Body of pancreas (tissue), 4 donors: ENCODE measurements around the gene DTNB. TPM values are rescaled to one million over a fixed set of nuclear protein-coding genes. Genes with fewer than 3 reads are reported as not detected.
A peak's percentile ranks its signal among the peaks of the same experiment; 100 is the strongest.

Source experiments
- ATAC-seq: fragments of 150-250 bp; one replicate; pipeline ENCODE4 v1.9.1; 2016
- DNase-seq, 4 donors: peaks; one replicate each; pipeline ENCODE4 v3.0.0-alpha.2; 2019
- H3K27ac ChIP-seq, 4 donors: fragments of 200-600 bp; sonication (generic); 1 replicate in 3 of 4; 2 replicates in 1 of 4; pipeline versions ENCODE4 v1.5.1 to v1.6.1; 2016 to 2019; ENCODE audit warnings: mild to moderate bottlenecking in 1 of 4, mixed read lengths in 1 of 4, moderate library complexity in 1 of 4
- H3K27me3 ChIP-seq, 2 donors: fragments of 200-600 bp; sonication (generic); one replicate each; pipeline ENCODE4 v1.6.0; 2016; ENCODE audit warnings: mild to moderate bottlenecking in 1 of 2
- H3K36me3 ChIP-seq, 2 donors: fragments of 200-600 bp; sonication (generic); replicated peaks in 1 of 2; 2 replicates each; pipeline ENCODE4 v1.5.1; 2016; ENCODE audit warnings: low read depth in 2 of 2; ENCODE audit not compliant: insufficient read depth in 1 of 2
- H3K4me1 ChIP-seq: fragments of 200-600 bp; sonication (generic); one replicate; pipeline ENCODE4 v1.6.0; 2016
- H3K4me3 ChIP-seq, 2 donors: fragments of 200-600 bp; sonication (generic); 1 replicate in 1 of 2; 2 replicates in 1 of 2; pipeline ENCODE4 v1.5.1; 2016 to 2019
- H3K9me3 ChIP-seq, 3 donors: fragments of 200-600 bp; sonication (generic); 1 replicate in 2 of 3; 2 replicates in 1 of 3; pipeline ENCODE4 v1.5.1; 2016
- POLR2A ChIP-seq, 3 donors: fragments of 450-650 bp; IDR thresholded peaks; one replicate each; pipeline ENCODE4 v1.6.1; 2016; ENCODE audit warnings: antibody characterized with exemption in 3 of 3, mild to moderate bottlenecking in 2 of 3
- WGBS, 2 donors: methylation state at CpG; one replicate each; pipeline ENCODE4 v1.1.5; 2017; 5-methylcytosine and 5-hydroxymethylcytosine counted together
- intact Hi-C: fragments of 100-400 bp; cut with DNase I; formaldehyde crosslinking; loops from one replicate; pipeline ENCODE4 v1.15.1; 2023
- total RNA-seq, 2 donors: library from RNA; depleted of rRNA; stranded (reverse); fragments of >200 nt; gene quantifications; one replicate each; pipeline ENCODE4 v1.1.0, GENCODE V29; 2016
- TF ChIP-seq, protein P1 (sequence below), 7 experiments: fragments of 450-650 bp in 4 of 7; fragments of 200-600 bp in 3 of 7; sonication (generic) in 3 of 7; IDR thresholded peaks; one replicate each; pipeline ENCODE4 v1.5.1; 2016 to 2019; ENCODE audit warnings: antibody characterized with exemption in 7 of 7

The DTNB gene
- total RNA-seq, 2 donors from 2014 or later = 17.8 to 22.6 TPM

DNA sequence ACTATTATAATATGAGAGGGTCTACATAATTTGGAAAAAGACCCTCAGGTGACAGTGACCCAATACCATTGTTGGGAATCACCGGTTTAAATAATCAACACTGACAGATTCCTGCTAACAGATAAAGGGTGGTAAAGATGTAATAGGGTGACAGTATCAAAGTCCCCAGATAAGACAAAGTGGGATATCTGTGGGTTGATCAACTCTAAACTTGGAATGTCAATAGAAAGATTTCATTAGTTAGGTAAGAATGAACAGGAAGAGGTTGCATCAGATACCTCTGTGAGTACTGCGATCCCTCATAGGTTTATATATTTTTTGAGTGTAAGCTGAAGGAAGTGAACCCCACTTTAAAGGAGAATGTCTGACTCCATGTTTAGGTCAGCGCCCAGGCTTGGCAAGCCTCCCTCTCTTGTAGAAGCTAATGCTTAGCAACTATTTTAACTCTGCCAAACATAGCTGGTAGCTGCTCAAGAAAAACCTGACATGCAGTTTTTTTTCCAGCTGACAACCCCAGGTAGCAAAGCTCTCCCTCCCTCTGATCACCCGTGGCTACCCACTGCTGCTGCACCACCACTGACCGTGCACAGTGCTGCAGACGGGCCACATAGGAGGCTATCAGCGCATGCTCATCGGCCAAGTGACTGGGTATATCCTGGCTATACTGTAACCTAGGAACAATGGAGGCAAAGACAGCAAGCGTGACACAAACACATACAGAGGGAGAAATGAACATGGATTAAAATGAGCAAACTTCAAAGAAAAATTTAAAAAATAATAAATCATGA lies 218.4 kb downstream of the DTNB start:
- 88 to 91% methylated on average over 9 of the region's 9 CpGs for WGBS, 2 donors
- Histone ChIP-seq H3K27me3 (no peaks in the 10 kb centered on the region), H3K36me3 (no peaks in the 10 kb centered on the region), H3K4me3 (no peak overlapping the region), H3K4me1 (peaks cover 7% of the 10 kb centered on the region), H3K27ac (no peak overlapping the region), H3K9me3 (no peaks in the 10 kb centered on the region)
- TF ChIP-seq POLR2A (IDR thresholded peaks at IDR 0.05) = no peak
- TF ChIP-seq, protein P1, sequence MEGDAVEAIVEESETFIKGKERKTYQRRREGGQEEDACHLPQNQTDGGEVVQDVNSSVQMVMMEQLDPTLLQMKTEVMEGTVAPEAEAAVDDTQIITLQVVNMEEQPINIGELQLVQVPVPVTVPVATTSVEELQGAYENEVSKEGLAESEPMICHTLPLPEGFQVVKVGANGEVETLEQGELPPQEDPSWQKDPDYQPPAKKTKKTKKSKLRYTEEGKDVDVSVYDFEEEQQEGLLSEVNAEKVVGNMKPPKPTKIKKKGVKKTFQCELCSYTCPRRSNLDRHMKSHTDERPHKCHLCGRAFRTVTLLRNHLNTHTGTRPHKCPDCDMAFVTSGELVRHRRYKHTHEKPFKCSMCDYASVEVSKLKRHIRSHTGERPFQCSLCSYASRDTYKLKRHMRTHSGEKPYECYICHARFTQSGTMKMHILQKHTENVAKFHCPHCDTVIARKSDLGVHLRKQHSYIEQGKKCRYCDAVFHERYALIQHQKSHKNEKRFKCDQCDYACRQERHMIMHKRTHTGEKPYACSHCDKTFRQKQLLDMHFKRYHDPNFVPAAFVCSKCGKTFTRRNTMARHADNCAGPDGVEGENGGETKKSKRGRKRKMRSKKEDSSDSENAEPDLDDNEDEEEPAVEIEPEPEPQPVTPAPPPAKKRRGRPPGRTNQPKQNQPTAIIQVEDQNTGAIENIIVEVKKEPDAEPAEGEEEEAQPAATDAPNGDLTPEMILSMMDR (IDR thresholded peaks at IDR 0.05) = no peak
- DNase-seq = peak in 1 of 4 donors; percentile 11
- no peak for ATAC-seq
- intact Hi-C loops = no loop called here

DNA sequence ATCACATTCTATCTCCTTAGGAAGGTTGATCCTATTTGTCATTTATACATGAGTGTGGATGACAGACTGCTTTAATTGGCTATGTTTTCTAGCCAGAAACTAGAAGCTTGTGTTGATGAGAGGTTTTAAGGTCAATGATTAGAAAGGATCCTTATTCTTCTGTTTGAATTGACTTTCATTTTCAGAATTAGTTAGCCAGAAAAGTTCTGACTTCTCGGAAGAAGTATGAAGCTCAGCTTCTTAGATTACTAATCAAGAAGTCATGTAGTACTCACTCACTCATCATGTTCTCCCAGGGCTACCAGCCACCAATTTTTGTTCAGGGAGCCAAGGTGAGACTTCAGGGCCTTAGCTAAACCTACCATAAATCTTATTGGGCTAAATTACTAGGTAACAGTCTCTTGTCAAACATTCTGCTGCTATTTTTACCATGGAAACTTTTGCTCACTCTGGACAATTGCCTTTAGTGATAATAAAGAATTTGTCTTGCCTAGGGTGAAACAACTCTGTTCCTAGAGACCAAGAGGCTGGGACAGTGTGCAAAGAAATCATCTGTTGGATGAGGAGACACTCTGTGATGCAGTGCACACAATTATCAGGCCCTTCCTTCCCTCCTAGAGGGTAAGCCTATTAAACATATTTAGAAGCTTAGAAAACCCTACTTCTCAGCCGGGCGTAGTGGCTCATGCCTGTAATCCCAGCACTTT lies 220.0 kb downstream of the DTNB start:
- DNase-seq (no peak), ATAC-seq (no peak)
- Histone ChIP-seq H3K9me3 (no peaks in the 10 kb centered on the region), H3K4me1 (peaks cover 22% of the 10 kb centered on the region), H3K36me3 (no peaks in the 10 kb centered on the region), H3K4me3 (no peak overlapping the region), H3K27ac (no peak overlapping the region), H3K27me3 (no peaks in the 10 kb centered on the region)
- TF ChIP-seq POLR2A (IDR thresholded peaks at IDR 0.05) = no peak
- TF ChIP-seq, protein P1 (IDR thresholded peaks at IDR 0.05) = no peak
- intact Hi-C loops = no loop called here
- whole genome bisulfite sequencing, 2 donors = 77 to 83% methylated on average over 3 of the region's 3 CpGs

DNA sequence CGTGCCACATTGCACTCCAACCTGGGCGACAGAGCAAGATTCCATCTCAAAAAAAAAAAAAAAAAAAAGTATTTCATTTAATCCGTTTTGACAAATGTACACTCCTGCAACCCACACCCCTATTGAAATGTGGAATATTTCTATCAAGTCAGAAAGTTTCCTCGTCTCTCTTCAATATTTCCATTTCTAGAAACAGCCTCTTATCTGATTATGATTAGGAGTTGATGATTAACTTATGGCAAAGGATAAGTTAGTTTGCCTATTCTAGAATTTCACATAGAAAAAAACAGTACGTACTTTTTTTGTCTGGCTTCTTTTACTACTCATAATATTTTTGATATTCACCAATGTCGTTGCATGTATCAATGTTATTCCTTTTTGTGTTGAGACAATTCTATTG lies 224.6 kb downstream of the DTNB start:
- Histone ChIP-seq H3K27ac (peak overlapping the region in 1 of 4 donors; percentile 2), H3K4me3 (no peak overlapping the region), H3K9me3 (no peaks in the 10 kb centered on the region), H3K27me3 (no peaks in the 10 kb centered on the region), H3K4me1 (peaks cover 43% of the 10 kb centered on the region), H3K36me3 (no peaks in the 10 kb centered on the region)
- ATAC-seq (peak; percentile 54), DNase-seq (no peak)
- WGBS, 2 donors = 15 to 24% methylated on average over 6 of the region's 6 CpGs
- TF ChIP-seq, protein P1 (IDR thresholded peaks at IDR 0.05) = no peak
- TF ChIP-seq POLR2A (IDR thresholded peaks at IDR 0.05) = no peak
- intact Hi-C loops = no loop called here

DNA sequence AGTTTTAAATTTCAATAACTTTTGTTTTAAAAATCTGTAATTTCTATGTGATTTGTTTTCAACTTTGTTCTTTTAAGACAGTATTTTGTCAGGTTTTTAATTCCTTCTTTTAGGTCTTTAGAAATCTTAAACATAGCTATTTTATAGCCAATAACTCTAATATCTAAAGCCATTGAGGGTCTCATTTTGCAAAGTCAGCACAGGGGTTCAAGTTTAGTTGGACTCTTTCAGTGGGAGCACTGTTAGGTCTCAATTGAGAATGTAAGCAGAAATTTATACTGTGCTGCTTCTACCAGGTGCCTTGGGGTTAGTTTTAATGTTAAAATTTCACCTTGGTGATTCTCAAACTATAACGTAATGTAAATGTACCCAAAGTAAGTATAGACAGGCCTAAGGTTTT lies 226.4 kb downstream of the DTNB start:
- TF ChIP-seq, protein P1 (IDR thresholded peaks at IDR 0.05) = no peak
- TF ChIP-seq POLR2A (IDR thresholded peaks at IDR 0.05) = no peak
- no peaks in the 10 kb centered on the region for H3K9me3 ChIP-seq
- no peak overlapping the region for H3K4me3 ChIP-seq
- H3K4me1 ChIP-seq = peaks cover 40% of the 10 kb centered on the region
- intact Hi-C loops = no loop called here
- DNase-seq (no peak), ATAC-seq (no peak)
- no peak overlapping the region for H3K27ac ChIP-seq
- no peaks in the 10 kb centered on the region for H3K27me3 ChIP-seq
- H3K36me3 ChIP-seq = no peaks in the 10 kb centered on the region
- WGBS, 2 donors = 86 to 91% methylated on average over 1 of the region's 1 CpG
